Limb (tissue), 2 donors: Measurements from ENCODE around the gene ANO6.

Source experiments
- DNase-seq, 2 donors: peaks; one replicate each; pipeline ENCODE4 v3.0.0-alpha.2; 2016; ENCODE audit errors: extremely low spot score in 2 of 2

ANO6 gene

GRCh38 chr12:45434094-45434493 lies 218.2 kb downstream of the ANO6 start:
- DNase-seq: no peak

- no peak for DNase-seq
Observed at GRCh38 chr12:45435945-45436710, 220.2 kb downstream of the ANO6 start.

- DNase-seq: no peak
Observed at GRCh38 chr12:45439039-45439438, 223.1 kb downstream of the ANO6 start.

GRCh38 chr12:45446013-45446412 lies 230.1 kb downstream of the ANO6 start:
- no peak for DNase-seq

- DNase-seq: no peak
Observed at GRCh38 chr12:45458238-45458637, 242.3 kb downstream of the ANO6 start.

GRCh38 chr12:45458854-45459807 lies 243.2 kb downstream of the ANO6 start:
- peak in 1 of 2 donors; percentile 9 for DNase-seq

- no peak for DNase-seq
Observed at GRCh38 chr12:45462506-45462905, 246.6 kb downstream of the ANO6 start.

GRCh38 chr12:45464699-45465098 lies 248.8 kb downstream of the ANO6 start:
- no peak for DNase-seq

- no peak for DNase-seq
Observed at GRCh38 chr12:45468751-45469615, 253.1 kb downstream of the ANO6 start.

- no peak for DNase-seq
Observed at GRCh38 chr12:45469902-45470301, 254.0 kb downstream of the ANO6 start.

- DNase-seq: no peak
Observed at GRCh38 chr12:45473636-45474035, 257.7 kb downstream of the ANO6 start.

- no peak for DNase-seq
Observed at GRCh38 chr12:45475594-45475993, 259.7 kb downstream of the ANO6 start.

- no peak for DNase-seq
Observed at GRCh38 chr12:45477526-45477925, 261.6 kb downstream of the ANO6 start.

- no peak for DNase-seq
Observed at GRCh38 chr12:45478931-45479330, 263.0 kb downstream of the ANO6 start.

GRCh38 chr12:45481746-45482145 lies 265.9 kb downstream of the ANO6 start:
- DNase-seq: no peak

GRCh38 chr12:45483571-45483970 lies 267.7 kb downstream of the ANO6 start:
- DNase-seq: no peak
